IMR-90 (cell line): ENCODE results near the gene OSBPL6. TPM values are rescaled to one million over a fixed set of nuclear protein-coding genes. Genes with fewer than 3 reads are reported as not detected.

ENCODE experiments used
- ATAC-seq: fragments of 200-7000 bp; cut with Tn5 transposase; 2 replicates; pipeline ENCODE4 v1.9.1; 2020; ENCODE audit warnings: low read depth, mild to moderate bottlenecking, moderate library complexity
- BruUV-seq: library from RNA; stranded (reverse); fragments of 400-500 nt; replicated peaks from 2 replicates; lab custom pipeline; 2021; lab: Mats Ljungman, UMichigan
- CTCF ChIA-PET: fragments of 300-600 bp; formaldehyde crosslinking; extraction: SDS; loops from one replicate; lab custom pipeline; 2021; ENCODE audit warnings: antibody characterized with exemption; lab: Yijun Ruan, JAX
- POLR2A ChIA-PET: fragments of 300-600 bp; sonication (Branson Sonifier 250); formaldehyde crosslinking; loops from one replicate; lab custom pipeline; 2022; ENCODE audit warnings: antibody characterized with exemption; ENCODE audit not compliant: unreplicated experiment; lab: Charles Lee
- DNase-seq: peaks from one replicate; pipeline ENCODE4 v3.0.0; 2013
- H2AFZ ChIP-seq: replicated peaks from 2 replicates; pipeline ENCODE3; 2013; ENCODE audit warnings: low read length, mild to moderate bottlenecking; ENCODE audit not compliant: poor library complexity
- H2AK5ac ChIP-seq: 2 replicates; pipeline ENCODE4 v1.6.1; 2013; ENCODE audit warnings: low read depth, low read length, inconsistent platforms
- H2AK9ac ChIP-seq: replicated peaks from 2 replicates; pipeline ENCODE3; 2013; ENCODE audit warnings: mild to moderate bottlenecking, low read depth, low read length, moderate library complexity; ENCODE audit not compliant: poor library complexity
- H2BK120ac ChIP-seq: 2 replicates; pipeline ENCODE4 v1.6.1; 2013; ENCODE audit warnings: low read depth, low read length, inconsistent platforms
- H2BK15ac ChIP-seq: 3 replicates; pipeline ENCODE4 v1.6.1; 2013; ENCODE audit warnings: low read depth, low read length, inconsistent platforms
- H2BK20ac ChIP-seq: 2 replicates; pipeline ENCODE4 v1.6.1; 2013; ENCODE audit warnings: low read depth, mild to moderate bottlenecking, inconsistent platforms, low read length, moderate library complexity
- H2BK5ac ChIP-seq: 2 replicates; pipeline ENCODE4 v1.6.1; 2013; ENCODE audit warnings: mild to moderate bottlenecking, low read depth, low read length, inconsistent platforms; ENCODE audit not compliant: poor library complexity, severe bottlenecking
- H3K14ac ChIP-seq: replicated peaks from 2 replicates; pipeline ENCODE4 v1.6.1; 2013; ENCODE audit warnings: low read depth, low read length, inconsistent platforms
- H3K18ac ChIP-seq: 2 replicates; pipeline ENCODE4 v1.6.1; 2013; ENCODE audit warnings: low read depth, low read length, control low read depth
- H3K23ac ChIP-seq: 2 replicates; pipeline ENCODE4 v1.6.1; 2013; ENCODE audit warnings: low read depth, low read length, inconsistent platforms
- H3K27ac ChIP-seq: 2 replicates; pipeline ENCODE4 v1.5.1; 2013; ENCODE audit warnings: mild to moderate bottlenecking, control low read depth, low read length; ENCODE audit not compliant: insufficient read depth
- H3K27me3 ChIP-seq: 2 replicates; pipeline ENCODE4 v1.6.1; 2013; ENCODE audit warnings: low read length; ENCODE audit not compliant: control insufficient read depth, insufficient read depth
- H3K36me3 ChIP-seq: 2 replicates; pipeline ENCODE4 v1.6.1; 2013; ENCODE audit warnings: low read length, mixed read lengths; ENCODE audit not compliant: control insufficient read depth, insufficient read depth
- H3K4ac ChIP-seq: 2 replicates; pipeline ENCODE4 v1.6.1; 2013; ENCODE audit warnings: low read depth, low read length, inconsistent platforms
- H3K4me1 ChIP-seq: 2 replicates; pipeline ENCODE4 v1.6.1; 2013; ENCODE audit warnings: low read length, mixed read lengths; ENCODE audit not compliant: control insufficient read depth, insufficient read depth
- H3K4me2 ChIP-seq: 2 replicates; pipeline ENCODE4 v1.6.1; 2013; ENCODE audit warnings: low read depth, mild to moderate bottlenecking, control low read depth, low read length, moderate library complexity
- H3K4me3 ChIP-seq: 2 replicates; pipeline ENCODE4 v1.5.1; 2013; ENCODE audit warnings: low read depth, mild to moderate bottlenecking, control low read depth, low read length, moderate library complexity; ENCODE audit not compliant: insufficient read depth
- H3K56ac ChIP-seq: 2 replicates; pipeline ENCODE4 v1.6.1; 2013; ENCODE audit warnings: low read length, inconsistent platforms; ENCODE audit not compliant: insufficient read depth; ENCODE audit errors: extremely low read depth
- H3K79me1 ChIP-seq, 2 experiments: 2 replicates each; pipeline ENCODE4 v1.6.1; 2013; ENCODE audit warnings: low read length in 2 of 2, inconsistent platforms in 1 of 2, low read depth in 1 of 2
- H3K9ac ChIP-seq: 2 replicates; pipeline ENCODE4 v1.6.1; 2013; ENCODE audit warnings: low read depth, low read length, control low read depth
- H3K9me1 ChIP-seq: 2 replicates; pipeline ENCODE4 v1.6.1; 2013; ENCODE audit warnings: low read length, inconsistent platforms; ENCODE audit not compliant: insufficient read depth
- H3K9me3 ChIP-seq: 2 replicates; pipeline ENCODE4 v1.6.1; 2013; ENCODE audit warnings: low read length; ENCODE audit not compliant: control insufficient read depth, insufficient read depth
- H4K20me1 ChIP-seq: 2 replicates; pipeline ENCODE4 v1.6.1; 2013; ENCODE audit warnings: low read length, inconsistent platforms; ENCODE audit not compliant: insufficient read depth
- H4K5ac ChIP-seq: 2 replicates; pipeline ENCODE4 v1.6.1; 2013; ENCODE audit warnings: mild to moderate bottlenecking, low read depth, low read length, control low read depth
- H4K8ac ChIP-seq, 2 experiments: 2 replicates each; pipeline ENCODE4 v1.6.1; 2013; ENCODE audit warnings: low read depth in 2 of 2, low read length in 2 of 2, control low read depth in 1 of 2, inconsistent platforms in 1 of 2
- H4K91ac ChIP-seq: 2 replicates; pipeline ENCODE4 v1.6.1; 2013; ENCODE audit warnings: low read depth, low read length, inconsistent platforms; ENCODE audit not compliant: insufficient read depth
- BHLHE40 ChIP-seq: fragments of 150-350 bp; IDR thresholded peaks from 2 replicates; pipeline ENCODE4 v1.6.1; 2016; ENCODE audit warnings: mild to moderate bottlenecking, low read depth, low read length
- CEBPB ChIP-seq: IDR thresholded peaks from 2 replicates; pipeline ENCODE4 v1.6.1; 2012; ENCODE audit warnings: low read depth, low read length, improper control_type of control experiment
- FOS ChIP-seq: fragments of 150-350 bp; IDR thresholded peaks from 2 replicates; pipeline ENCODE4 v1.6.1; 2016; ENCODE audit warnings: low read depth, low read length
- WGBS, 2 experiments: methylation state at CpG; one replicate each; pipeline versions ENCODE4 v1.1.5 to v1.1.7; 2013; ENCODE audit warnings: missing lambda C conversion rate in 2 of 2; ENCODE audit not compliant: insufficient read length in 1 of 2; ENCODE audit errors: extremely low coverage in 2 of 2; 5-methylcytosine and 5-hydroxymethylcytosine counted together
- dilution Hi-C: fragments of 300-500 bp; cut with HindIII; formaldehyde crosslinking; loops from one replicate; pipeline ENCODE4 v1.14.3; 2018; ENCODE audit warnings: low sequenced_read_pairs; ENCODE audit not compliant: unreplicated experiment
- in situ Hi-C: fragments of 300-500 bp; cut with MboI; formaldehyde crosslinking; loops from 3 replicates; pipeline ENCODE4 v1.14.3; 2019; ENCODE audit warnings: low sequenced_read_pairs, inconsistent platforms, mixed read lengths
- intact Hi-C: fragments of 100-400 bp; cut with micrococcal nuclease; formaldehyde crosslinking; loops from 2 replicates; pipeline ENCODE4 v1.10.0; 2022
- polyA plus RNA-seq, 3 experiments: library from polyadenylated mRNA; depleted of rRNA; stranded (reverse); fragments of >200 nt; gene quantifications; 2 replicates each; pipeline ENCODE4 v1.2.3, GENCODE V29; 2012; ENCODE audit warnings: low replicate concordance in 1 of 3
- total RNA-seq: library from RNA; depleted of rRNA; stranded (reverse); fragments of >200 nt; gene quantifications from 2 replicates; pipeline ENCODE4 v1.2.3, GENCODE V29; 2012
- TF ChIP-seq, protein P1 (sequence below): fragments of 150-350 bp; IDR thresholded peaks from 2 replicates; pipeline ENCODE4 v1.6.1; 2017; ENCODE audit warnings: mild to moderate bottlenecking, antibody characterized with exemption, low read length, low read depth
- TF ChIP-seq, protein P2 (sequence below): conservative IDR thresholded peaks from 2 replicates; pipeline ENCODE4 v1.5.1; 2012; ENCODE audit warnings: mild to moderate bottlenecking, low read depth, low read length, improper control_type of control experiment

OSBPL6 gene
- total and polyA plus RNA-seq, 2 of the 4 experiments (the other 2 are of a cell fraction), result 3.2 to 3.7 TPM

DNA sequence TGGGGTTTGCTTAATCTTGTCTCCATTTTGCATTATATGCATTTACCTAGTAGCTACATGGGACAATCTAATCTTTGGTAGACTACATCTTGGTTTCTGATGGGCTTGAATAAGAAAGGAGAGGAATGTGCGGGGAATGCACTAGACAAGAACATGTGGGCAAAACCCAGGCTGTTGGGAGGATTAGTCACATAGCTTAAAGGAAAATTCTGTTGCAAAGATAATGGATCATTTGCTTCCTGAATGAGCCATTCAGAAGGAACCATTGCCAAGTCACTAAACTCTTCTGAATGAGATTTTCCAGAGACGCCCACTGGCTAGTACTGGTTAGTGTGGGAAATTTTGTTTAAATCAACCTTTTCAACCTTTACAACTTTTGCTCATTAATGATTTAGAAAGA lies 84.8 kb downstream of the OSBPL6 start:
- H3K23ac ChIP-seq, result no peak overlapping the region
- no peak overlapping the region for H3K18ac ChIP-seq
- dilution Hi-C loops (no loop called here), in situ Hi-C loops (no loop called here), intact Hi-C loops (loop anchor here (2.0 kb wide), 1 partner anchor 84 kb away; the partner anchor contains the start of gene OSBPL6)
- 0 out of 4 replicates have a peak, but pooled peaks cover 2 to 6% of the 10 kb centered on the region in 2 experiments for H3K79me1 ChIP-seq
- H2AFZ ChIP-seq, result no peak overlapping the region
- no peaks in the 10 kb centered on the region for H3K9me3 ChIP-seq
- H3K4me1 ChIP-seq, result no peaks in the 10 kb centered on the region
- H3K9ac ChIP-seq, result no peak overlapping the region
- no peaks in the 10 kb centered on the region for H3K27me3 ChIP-seq
- no peak overlapping the region for H2BK5ac ChIP-seq
- no peak overlapping the region for H3K56ac ChIP-seq
- H2BK20ac ChIP-seq, result no peak overlapping the region
- H4K5ac ChIP-seq, result no peak overlapping the region
- H3K4me2 ChIP-seq, result no peak overlapping the region
- H4K8ac ChIP-seq, result no peak overlapping the region
- BruUV-seq, result no TSS peak
- no peak overlapping the region for H4K91ac ChIP-seq
- ATAC-seq, result peak; percentile 67
- no CpG with 5 or more reads among the region's 2 CpGs for WGBS, 2 experiments
- H3K36me3 ChIP-seq, result no peaks in the 10 kb centered on the region
- H2BK120ac ChIP-seq, result no peak overlapping the region
- no peaks in the 10 kb centered on the region for H4K20me1 ChIP-seq
- H3K9me1 ChIP-seq, result peaks cover 9% of the 10 kb centered on the region
- H3K14ac ChIP-seq, result no peak overlapping the region
- no peak overlapping the region for H2AK5ac ChIP-seq
- H2AK9ac ChIP-seq, result no peak overlapping the region
- no peak overlapping the region for H3K4ac ChIP-seq
- ChIA-PET POLR2A (no interaction called here), CTCF (interaction anchor here (1.0 kb wide), 1 partner anchor 27 kb away, joined by 4 read pairs; no protein-coding TSS in a partner anchor)
- TF ChIP-seq BHLHE40, result no peak
- TF ChIP-seq FOS, result no peak
- TF ChIP-seq, protein P1, sequence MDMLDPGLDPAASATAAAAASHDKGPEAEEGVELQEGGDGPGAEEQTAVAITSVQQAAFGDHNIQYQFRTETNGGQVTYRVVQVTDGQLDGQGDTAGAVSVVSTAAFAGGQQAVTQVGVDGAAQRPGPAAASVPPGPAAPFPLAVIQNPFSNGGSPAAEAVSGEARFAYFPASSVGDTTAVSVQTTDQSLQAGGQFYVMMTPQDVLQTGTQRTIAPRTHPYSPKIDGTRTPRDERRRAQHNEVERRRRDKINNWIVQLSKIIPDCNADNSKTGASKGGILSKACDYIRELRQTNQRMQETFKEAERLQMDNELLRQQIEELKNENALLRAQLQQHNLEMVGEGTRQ, result peak; percentile 25; the same call in 1 of the 2 replicates
- TF ChIP-seq CEBPB, result 0 out of 2 replicates have a peak, but pooled peaks have one; percentile 5
- TF ChIP-seq, protein P2, sequence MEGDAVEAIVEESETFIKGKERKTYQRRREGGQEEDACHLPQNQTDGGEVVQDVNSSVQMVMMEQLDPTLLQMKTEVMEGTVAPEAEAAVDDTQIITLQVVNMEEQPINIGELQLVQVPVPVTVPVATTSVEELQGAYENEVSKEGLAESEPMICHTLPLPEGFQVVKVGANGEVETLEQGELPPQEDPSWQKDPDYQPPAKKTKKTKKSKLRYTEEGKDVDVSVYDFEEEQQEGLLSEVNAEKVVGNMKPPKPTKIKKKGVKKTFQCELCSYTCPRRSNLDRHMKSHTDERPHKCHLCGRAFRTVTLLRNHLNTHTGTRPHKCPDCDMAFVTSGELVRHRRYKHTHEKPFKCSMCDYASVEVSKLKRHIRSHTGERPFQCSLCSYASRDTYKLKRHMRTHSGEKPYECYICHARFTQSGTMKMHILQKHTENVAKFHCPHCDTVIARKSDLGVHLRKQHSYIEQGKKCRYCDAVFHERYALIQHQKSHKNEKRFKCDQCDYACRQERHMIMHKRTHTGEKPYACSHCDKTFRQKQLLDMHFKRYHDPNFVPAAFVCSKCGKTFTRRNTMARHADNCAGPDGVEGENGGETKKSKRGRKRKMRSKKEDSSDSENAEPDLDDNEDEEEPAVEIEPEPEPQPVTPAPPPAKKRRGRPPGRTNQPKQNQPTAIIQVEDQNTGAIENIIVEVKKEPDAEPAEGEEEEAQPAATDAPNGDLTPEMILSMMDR, result peak; percentile 7; the same call in 1 of the 2 replicates
- no peak overlapping the region for H3K27ac ChIP-seq
- H2BK15ac ChIP-seq, result no peak overlapping the region
- DNase-seq, result peak; percentile 93
- no peak overlapping the region for H3K4me3 ChIP-seq
